Parathyroid adenoma (tissue), 2 donors: ENCODE data around the gene LRCH1.

Source experiments
- H2AFZ ChIP-seq: fragments of 300-600 bp; sonication (generic); one replicate; pipeline ENCODE4 v1.7.0; 2017; ENCODE audit warnings: antibody characterized with exemption, mild to moderate bottlenecking
- H3K27ac ChIP-seq: fragments of 300-600 bp; sonication (generic); one replicate; pipeline ENCODE4 v1.7.0; 2017
- H3K27me3 ChIP-seq: fragments of 300-600 bp; sonication (generic); one replicate; pipeline ENCODE4 v1.7.0; 2017; ENCODE audit warnings: low read length; ENCODE audit not compliant: control insufficient read depth, insufficient read depth
- H3K36me3 ChIP-seq: fragments of 300-600 bp; sonication (generic); one replicate; pipeline ENCODE4 v1.7.0; 2017; ENCODE audit warnings: low read length; ENCODE audit not compliant: control insufficient read depth, insufficient read depth
- H3K4me1 ChIP-seq: fragments of 300-600 bp; sonication (generic); one replicate; pipeline ENCODE4 v1.7.0; 2017; ENCODE audit warnings: control low read depth
- H3K4me2 ChIP-seq: fragments of 300-600 bp; sonication (generic); one replicate; pipeline ENCODE4 v1.7.0; 2017; ENCODE audit warnings: low read length
- H3K4me3 ChIP-seq: fragments of 300-600 bp; sonication (generic); one replicate; pipeline ENCODE4 v1.7.0; 2017; ENCODE audit warnings: low read depth, low read length
- H3K79me2 ChIP-seq: fragments of 300-600 bp; sonication (generic); one replicate; pipeline ENCODE4 v1.7.0; 2017; ENCODE audit warnings: control low read depth
- H3K9ac ChIP-seq: fragments of 300-600 bp; sonication (generic); one replicate; pipeline ENCODE4 v1.7.0; 2017; ENCODE audit warnings: mild to moderate bottlenecking
- H3K9me3 ChIP-seq: fragments of 300-600 bp; sonication (generic); one replicate; pipeline ENCODE4 v1.7.0; 2017; ENCODE audit warnings: low read length; ENCODE audit not compliant: control insufficient read depth
- CTCF ChIP-seq: fragments of 300-600 bp; sonication (generic); IDR thresholded peaks from one replicate; pipeline ENCODE4 v1.7.0; 2017; ENCODE audit warnings: antibody characterized with exemption, mild to moderate bottlenecking
- donor health status: primary hyperparathyroidism.

The LRCH1 gene

GRCh38 chr13:46526100-46526735 is 26.8 kb upstream of the LRCH1 start:
- Histone ChIP-seq H3K27ac (no peak overlapping the region), H3K9ac (no peak overlapping the region)

GRCh38 chr13:46526740-46527139 is 26.2 kb upstream of the LRCH1 start:
- Histone ChIP-seq H3K4me1 (no peaks in the 10 kb centered on the region), H3K27ac (no peak overlapping the region), H3K4me2 (no peak overlapping the region), H2AFZ (no peak overlapping the region), H3K9me3 (no peaks in the 10 kb centered on the region), H3K36me3 (no peaks in the 10 kb centered on the region), H3K9ac (no peak overlapping the region), H3K4me3 (no peak overlapping the region), H3K27me3 (no peaks in the 10 kb centered on the region), H3K79me2 (no peaks in the 10 kb centered on the region)
- TF ChIP-seq CTCF, result no peak

More at GRCh38 chr13:46526100-46526735, 26.8 kb upstream of the LRCH1 start:
- Histone ChIP-seq H2AFZ (no peak overlapping the region), H3K4me1 (no peaks in the 10 kb centered on the region), H3K9me3 (no peaks in the 10 kb centered on the region), H3K36me3 (no peaks in the 10 kb centered on the region), H3K4me2 (no peak overlapping the region), H3K4me3 (no peak overlapping the region), H3K79me2 (no peaks in the 10 kb centered on the region), H3K27me3 (no peaks in the 10 kb centered on the region)
- no peak for TF ChIP-seq CTCF

DNA sequence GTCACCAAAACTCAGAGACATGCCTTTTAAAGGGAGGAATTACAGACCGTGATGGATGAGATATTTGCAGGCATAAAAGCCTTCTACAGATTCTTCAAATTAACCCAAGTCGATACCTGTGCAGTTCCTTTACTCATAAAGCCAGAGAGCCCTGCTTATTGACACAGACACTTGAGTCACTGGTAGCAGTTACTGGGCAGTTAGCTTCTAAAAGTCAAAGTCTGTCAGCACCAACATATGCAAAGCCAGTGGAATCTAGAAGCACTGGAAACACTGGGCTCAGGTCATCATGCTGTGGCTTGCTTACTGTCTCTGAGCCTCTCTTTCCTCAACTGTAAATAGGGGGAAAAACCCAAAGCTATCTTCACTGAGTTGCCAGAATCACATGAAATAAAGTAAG is 25.7 kb upstream of the LRCH1 start:
- TF ChIP-seq CTCF, result no peak
- Histone ChIP-seq H2AFZ (no peak overlapping the region), H3K27ac (no peak overlapping the region), H3K9ac (no peak overlapping the region), H3K79me2 (no peaks in the 10 kb centered on the region), H3K4me2 (no peak overlapping the region), H3K4me1 (no peaks in the 10 kb centered on the region), H3K36me3 (no peaks in the 10 kb centered on the region), H3K27me3 (no peaks in the 10 kb centered on the region), H3K4me3 (no peak overlapping the region), H3K9me3 (no peaks in the 10 kb centered on the region)

DNA sequence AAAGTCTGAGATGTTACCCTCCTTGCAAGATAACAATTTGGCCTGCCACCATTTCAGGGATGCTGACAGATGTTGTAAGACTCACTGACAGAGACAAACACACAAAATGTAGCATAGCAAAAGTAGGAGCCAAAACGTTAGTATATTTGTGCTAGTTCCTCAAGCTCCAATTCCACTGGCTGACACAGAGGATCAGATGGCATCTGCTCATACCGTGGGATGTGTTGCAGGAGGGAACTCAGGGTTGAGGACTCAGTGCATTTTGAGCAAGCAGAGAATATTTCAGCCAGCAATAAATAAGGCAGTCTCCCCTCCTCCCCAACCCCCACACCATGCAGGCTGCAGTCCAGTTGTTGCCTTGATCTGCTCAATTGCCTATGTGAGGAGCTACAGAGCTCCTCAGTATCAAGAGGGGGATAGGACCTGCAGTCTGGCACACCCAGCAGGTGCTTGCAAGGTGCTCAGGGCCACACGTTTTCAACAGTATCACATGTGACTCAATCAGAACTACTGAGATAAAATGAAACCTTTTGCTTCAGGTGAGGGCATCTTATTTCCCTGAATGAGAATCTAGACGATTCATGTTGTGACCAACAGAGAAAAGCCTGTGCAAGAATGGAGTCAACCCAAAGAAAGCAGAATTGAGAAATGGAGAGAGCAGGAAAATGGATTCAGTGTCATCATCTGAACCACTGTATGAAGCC is 23.6 kb upstream of the LRCH1 start:
- Histone ChIP-seq H3K79me2 (no peaks in the 10 kb centered on the region), H3K9ac (no peak overlapping the region), H3K4me2 (no peak overlapping the region), H3K4me3 (no peak overlapping the region), H2AFZ (no peak overlapping the region), H3K4me1 (no peaks in the 10 kb centered on the region), H3K9me3 (no peaks in the 10 kb centered on the region), H3K27me3 (no peaks in the 10 kb centered on the region), H3K27ac (no peak overlapping the region), H3K36me3 (no peaks in the 10 kb centered on the region)
- TF ChIP-seq CTCF, result no peak
